ENCODE results near the gene IFNG.

IFNG gene

GRCh38 chr12:68138480-68138879 is 21.1 kb downstream of the IFNG start:
- POLR2A ChIA-PET = no interaction called here
- CTCF ChIA-PET = interaction anchor here (0.8 kb wide), 1 partner anchor 21 kb away, joined by 3 read pairs; no protein-coding TSS in a partner anchor
- TF ChIP-seq, protein P1, sequence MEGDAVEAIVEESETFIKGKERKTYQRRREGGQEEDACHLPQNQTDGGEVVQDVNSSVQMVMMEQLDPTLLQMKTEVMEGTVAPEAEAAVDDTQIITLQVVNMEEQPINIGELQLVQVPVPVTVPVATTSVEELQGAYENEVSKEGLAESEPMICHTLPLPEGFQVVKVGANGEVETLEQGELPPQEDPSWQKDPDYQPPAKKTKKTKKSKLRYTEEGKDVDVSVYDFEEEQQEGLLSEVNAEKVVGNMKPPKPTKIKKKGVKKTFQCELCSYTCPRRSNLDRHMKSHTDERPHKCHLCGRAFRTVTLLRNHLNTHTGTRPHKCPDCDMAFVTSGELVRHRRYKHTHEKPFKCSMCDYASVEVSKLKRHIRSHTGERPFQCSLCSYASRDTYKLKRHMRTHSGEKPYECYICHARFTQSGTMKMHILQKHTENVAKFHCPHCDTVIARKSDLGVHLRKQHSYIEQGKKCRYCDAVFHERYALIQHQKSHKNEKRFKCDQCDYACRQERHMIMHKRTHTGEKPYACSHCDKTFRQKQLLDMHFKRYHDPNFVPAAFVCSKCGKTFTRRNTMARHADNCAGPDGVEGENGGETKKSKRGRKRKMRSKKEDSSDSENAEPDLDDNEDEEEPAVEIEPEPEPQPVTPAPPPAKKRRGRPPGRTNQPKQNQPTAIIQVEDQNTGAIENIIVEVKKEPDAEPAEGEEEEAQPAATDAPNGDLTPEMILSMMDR (IDR thresholded peaks at IDR 0.05; ENCODE audit: control extremely low read depth, extremely low read depth, low read depth, missing control alignments) = no peak
- no peak for DNase-seq (ENCODE audit: extremely low spot score)

- DNase-seq (ENCODE audit: extremely low spot score) = no peak
- ChIA-PET CTCF (interaction anchor here (1.0 kb wide), 1 partner anchor 13 kb away, joined by 3 read pairs; no protein-coding TSS in a partner anchor), POLR2A (no interaction called here)
- TF ChIP-seq, protein P1 (IDR thresholded peaks at IDR 0.05; ENCODE audit: control extremely low read depth, extremely low read depth, low read depth, missing control alignments) = no peak
Measured at GRCh38 chr12:68137335-68137830, 22.2 kb downstream of the IFNG start.

GRCh38 chr12:68135520-68135919 is 24.0 kb downstream of the IFNG start:
- ChIA-PET POLR2A (no interaction called here), CTCF (interaction anchor here (1.0 kb wide), 1 partner anchor 9 kb away, joined by 4 read pairs; no protein-coding TSS in a partner anchor)
- TF ChIP-seq, protein P1 (IDR thresholded peaks at IDR 0.05; ENCODE audit: control extremely low read depth, extremely low read depth, low read depth, missing control alignments) = no peak
- no peak for DNase-seq (ENCODE audit: extremely low spot score)

DNA sequence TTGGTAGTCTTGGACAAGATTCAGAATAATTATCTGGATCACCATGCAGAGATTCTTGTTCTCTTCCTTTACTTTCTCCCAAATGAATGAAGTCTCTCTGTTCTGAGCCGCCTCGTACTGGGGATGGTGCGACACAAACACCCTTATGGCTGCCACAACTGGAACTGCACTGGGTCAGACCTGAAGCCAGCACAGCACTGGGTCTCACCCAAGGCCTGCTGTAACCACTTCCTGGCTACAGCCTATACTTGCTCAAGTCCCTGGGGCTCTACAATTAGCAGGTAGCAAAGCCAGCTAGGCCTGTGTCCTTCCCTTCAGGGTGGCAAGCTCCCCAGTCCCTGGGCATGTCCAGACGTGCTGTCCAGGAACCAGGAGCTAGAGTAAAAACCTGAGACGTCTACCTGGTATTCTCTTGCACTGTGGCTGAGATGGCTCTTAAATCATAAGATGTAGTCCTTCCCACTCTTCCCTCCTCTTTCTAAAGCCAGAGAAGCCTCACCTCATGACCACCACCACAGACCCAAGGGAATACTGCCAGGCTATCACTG is 27.6 kb downstream of the IFNG start:
- TF ChIP-seq, protein P1 (IDR thresholded peaks at IDR 0.05; ENCODE audit: control extremely low read depth, extremely low read depth, low read depth, missing control alignments) = no peak
- CTCF ChIA-PET = interaction anchor here (1.1 to 1.6 kb wide), 2 partner anchors 10 to 12 kb away, joined by 3 read pairs; no protein-coding TSS in a partner anchor
- DNase-seq (ENCODE audit: extremely low spot score) = no peak
- POLR2A ChIA-PET = no interaction called here

- CTCF ChIA-PET = no interaction called here
- POLR2A ChIA-PET = no interaction called here
- DNase-seq (ENCODE audit: extremely low spot score) = no peak
Measured at GRCh38 chr12:68129979-68130378, 29.6 kb downstream of the IFNG start.

GRCh38 chr12:68122236-68122920 is 37.2 kb downstream of the IFNG start:
- TF ChIP-seq, protein P1 (IDR thresholded peaks at IDR 0.05; ENCODE audit: control extremely low read depth, extremely low read depth, low read depth, missing control alignments) = no peak

More at GRCh38 chr12:68129979-68130378, 29.6 kb downstream of the IFNG start:
- TF ChIP-seq, protein P1 (IDR thresholded peaks at IDR 0.05; ENCODE audit: control extremely low read depth, extremely low read depth, low read depth, missing control alignments) = no peak

More at GRCh38 chr12:68122236-68122920, 37.2 kb downstream of the IFNG start:
- no peak for DNase-seq (ENCODE audit: extremely low spot score)
- POLR2A ChIA-PET = no interaction called here
- CTCF ChIA-PET = interaction anchor here (0.9 kb wide), 1 partner anchor 10 kb away, joined by 3 read pairs; no protein-coding TSS in a partner anchor
